Activated CD4-positive, alpha-beta T cell treated with anti-CD3 and anti-CD28 coated beads, Interleukin-2, amount 50 U/mL, for 4 hours (primary cell): ENCODE results near the gene SAFB2.

Experiments used
- DNase-seq, 2 experiments: peaks; one replicate each; pipeline ENCODE4 v3.0.0-alpha.2; 2020

Gene SAFB2

GRCh38 chr19:5622465-5623396 lies at the start of gene SAFB2, which contains the start of gene SAFB:
TSS of gene SAFB2 (minus strand) at chr19:5622776. CDS start at chr19:5622715, 61 bp downstream.
TSS of gene SAFB (plus strand) at chr19:5623083. CDS start at chr19:5623206, 123 bp downstream.
- peak; percentile 98 to 99 for DNase-seq

- DNase-seq: no peak
Measured at GRCh38 chr19:5671600-5671999, 49.0 kb upstream of the SAFB2 start.

GRCh38 chr19:5669212-5669611 lies 46.6 kb upstream of the SAFB2 start:
- no peak for DNase-seq

- DNase-seq: no peak
Measured at GRCh38 chr19:5667751-5668271, 45.2 kb upstream of the SAFB2 start.

GRCh38 chr19:5666921-5667610 lies 44.5 kb upstream of the SAFB2 start:
- no peak for DNase-seq

GRCh38 chr19:5665781-5666513 lies 43.4 kb upstream of the SAFB2 start:
- DNase-seq: no peak

- no peak for DNase-seq
Measured at GRCh38 chr19:5664515-5664914, 41.9 kb upstream of the SAFB2 start.

- no peak for DNase-seq
Measured at GRCh38 chr19:5663904-5664303, 41.3 kb upstream of the SAFB2 start.

- no peak for DNase-seq
Measured at GRCh38 chr19:5661483-5661882, 38.9 kb upstream of the SAFB2 start.

- no peak for DNase-seq
Measured at GRCh38 chr19:5655412-5655811, 32.8 kb upstream of the SAFB2 start.

GRCh38 chr19:5654931-5655330 lies 32.4 kb upstream of the SAFB2 start:
- no peak for DNase-seq

GRCh38 chr19:5652261-5652660 lies 29.7 kb upstream of the SAFB2 start:
- DNase-seq: no peak

- DNase-seq: no peak
Measured at GRCh38 chr19:5651361-5651760, 28.8 kb upstream of the SAFB2 start.

- DNase-seq: no peak
Measured at GRCh38 chr19:5648464-5648863, 25.9 kb upstream of the SAFB2 start.

- no peak for DNase-seq
Measured at GRCh38 chr19:5646703-5647102, 24.1 kb upstream of the SAFB2 start.

GRCh38 chr19:5645409-5645808 lies 22.8 kb upstream of the SAFB2 start:
- no peak for DNase-seq

- DNase-seq: no peak
Measured at GRCh38 chr19:5644037-5644436, 21.5 kb upstream of the SAFB2 start.

- DNase-seq: no peak
Measured at GRCh38 chr19:5643060-5643459, 20.5 kb upstream of the SAFB2 start.

- no peak for DNase-seq
Measured at GRCh38 chr19:5642204-5642603, 19.6 kb upstream of the SAFB2 start.

GRCh38 chr19:5641171-5641570 lies 18.6 kb upstream of the SAFB2 start:
- no peak for DNase-seq

GRCh38 chr19:5637971-5638370 lies 15.4 kb upstream of the SAFB2 start:
- DNase-seq: no peak

- no peak for DNase-seq
Measured at GRCh38 chr19:5635427-5635826, 12.9 kb upstream of the SAFB2 start.

- DNase-seq: no peak
Measured at GRCh38 chr19:5632657-5633056, 10.1 kb upstream of the SAFB2 start.
